Uterus (tissue), 4 donors: ENCODE measurements around the gene PPFIBP1. TPM values are rescaled to one million over a fixed set of nuclear protein-coding genes. Genes with fewer than 3 reads are reported as not detected.

ENCODE experiments used
- DNase-seq, 2 donors: peaks; one replicate each; pipeline ENCODE4 v3.0.0-alpha.2; 2019 to 2020
- H3K27ac ChIP-seq, 2 donors: fragments of 200-600 bp; sonication (generic); 1 replicate in 1 of 2; 2 replicates in 1 of 2; pipeline ENCODE4 v1.5.1; 2016 to 2018
- H3K27me3 ChIP-seq, 2 donors: fragments of 200-600 bp; sonication (generic); one replicate each; pipeline ENCODE4 v1.5.1; 2018 to 2019; ENCODE audit warnings: control low read depth in 1 of 2
- H3K36me3 ChIP-seq, 2 donors: fragments of 200-600 bp; sonication (generic); one replicate each; pipeline ENCODE4 v1.5.1; 2019; ENCODE audit warnings: control low read depth in 1 of 2
- H3K4me1 ChIP-seq, 2 donors: fragments of 200-600 bp; sonication (generic); one replicate each; pipeline ENCODE4 v1.5.1; 2018 to 2019; ENCODE audit warnings: control low read depth in 1 of 2
- H3K4me3 ChIP-seq, 2 donors: fragments of 200-600 bp; sonication (generic); 1 replicate in 1 of 2; 2 replicates in 1 of 2; pipeline ENCODE4 v1.5.1; 2018 to 2019; ENCODE audit warnings: mild to moderate bottlenecking in 1 of 2
- H3K9me3 ChIP-seq, 2 donors: fragments of 200-600 bp; sonication (generic); one replicate each; pipeline ENCODE4 v1.5.1; 2019; ENCODE audit warnings: control low read depth in 1 of 2
- POLR2A ChIP-seq, 2 donors: fragments of 450-650 bp; IDR thresholded peaks; one replicate each; pipeline ENCODE4 v1.6.1; 2016; ENCODE audit warnings: antibody characterized with exemption in 2 of 2, mild to moderate bottlenecking in 1 of 2, moderate library complexity in 1 of 2
- intact Hi-C: fragments of 100-400 bp; cut with DNase I; formaldehyde crosslinking; loops from one replicate; pipeline ENCODE4 v1.15.1; 2023; ENCODE audit warnings: low total_unique reads
- total RNA-seq, 4 donors: library from RNA; depleted of rRNA in 3 of 4; stranded (reverse); fragments of >200 nt in 3 of 4; gene quantifications; one replicate each; pipeline versions ENCODE4 v1.1.0 to v1.2.4, GENCODE V29; 2014 to 2023
- TF ChIP-seq, protein P1 (sequence below), 4 experiments: fragments of 200-600 bp in 2 of 4; fragments of 450-650 bp in 2 of 4; sonication (generic) in 2 of 4; IDR thresholded peaks; one replicate each; pipeline ENCODE4 v1.5.1; 2016 to 2019; ENCODE audit warnings: antibody characterized with exemption in 4 of 4, mild to moderate bottlenecking in 2 of 4, moderate library complexity in 1 of 4
- donor health status: DM: yes; HTN: yes; CAD: no.

PPFIBP1 gene
- total RNA-seq, 4 donors from 2014 or later: 43.8 to 139 (median 82.7) TPM

DNA sequence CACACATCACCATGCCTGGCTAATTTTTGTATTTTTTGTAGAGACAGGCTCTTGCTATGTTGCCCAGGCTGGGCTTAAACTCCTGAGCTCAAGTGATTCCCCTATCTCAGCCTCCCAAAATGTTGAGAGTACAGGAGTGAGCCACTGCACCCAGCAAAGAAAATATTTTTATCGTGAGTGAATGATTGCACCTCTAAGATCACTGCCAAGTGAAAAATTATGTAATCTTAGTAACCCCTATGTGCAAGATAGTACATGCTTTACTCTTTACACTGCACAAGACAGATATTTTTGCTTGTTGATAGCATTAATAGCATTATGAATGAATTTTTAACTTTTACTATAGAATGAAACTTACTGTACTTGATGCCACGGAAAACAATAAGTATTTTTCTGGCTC, 183.2 kb downstream of the PPFIBP1 start:
- Histone ChIP-seq H3K9me3 (no peaks in the 10 kb centered on the region), H3K4me3 (no peak overlapping the region), H3K27me3 (no peaks in the 10 kb centered on the region), H3K27ac (no peak overlapping the region), H3K36me3 (no peaks in the 10 kb centered on the region), H3K4me1 (peaks cover 0 to 7% of the 10 kb centered on the region in 2 donors)
- intact Hi-C loops: no loop called here
- no peak for DNase-seq
- TF ChIP-seq, protein P1, sequence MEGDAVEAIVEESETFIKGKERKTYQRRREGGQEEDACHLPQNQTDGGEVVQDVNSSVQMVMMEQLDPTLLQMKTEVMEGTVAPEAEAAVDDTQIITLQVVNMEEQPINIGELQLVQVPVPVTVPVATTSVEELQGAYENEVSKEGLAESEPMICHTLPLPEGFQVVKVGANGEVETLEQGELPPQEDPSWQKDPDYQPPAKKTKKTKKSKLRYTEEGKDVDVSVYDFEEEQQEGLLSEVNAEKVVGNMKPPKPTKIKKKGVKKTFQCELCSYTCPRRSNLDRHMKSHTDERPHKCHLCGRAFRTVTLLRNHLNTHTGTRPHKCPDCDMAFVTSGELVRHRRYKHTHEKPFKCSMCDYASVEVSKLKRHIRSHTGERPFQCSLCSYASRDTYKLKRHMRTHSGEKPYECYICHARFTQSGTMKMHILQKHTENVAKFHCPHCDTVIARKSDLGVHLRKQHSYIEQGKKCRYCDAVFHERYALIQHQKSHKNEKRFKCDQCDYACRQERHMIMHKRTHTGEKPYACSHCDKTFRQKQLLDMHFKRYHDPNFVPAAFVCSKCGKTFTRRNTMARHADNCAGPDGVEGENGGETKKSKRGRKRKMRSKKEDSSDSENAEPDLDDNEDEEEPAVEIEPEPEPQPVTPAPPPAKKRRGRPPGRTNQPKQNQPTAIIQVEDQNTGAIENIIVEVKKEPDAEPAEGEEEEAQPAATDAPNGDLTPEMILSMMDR (IDR thresholded peaks at IDR 0.05): no peak
- TF ChIP-seq POLR2A (IDR thresholded peaks at IDR 0.05): no peak

DNA sequence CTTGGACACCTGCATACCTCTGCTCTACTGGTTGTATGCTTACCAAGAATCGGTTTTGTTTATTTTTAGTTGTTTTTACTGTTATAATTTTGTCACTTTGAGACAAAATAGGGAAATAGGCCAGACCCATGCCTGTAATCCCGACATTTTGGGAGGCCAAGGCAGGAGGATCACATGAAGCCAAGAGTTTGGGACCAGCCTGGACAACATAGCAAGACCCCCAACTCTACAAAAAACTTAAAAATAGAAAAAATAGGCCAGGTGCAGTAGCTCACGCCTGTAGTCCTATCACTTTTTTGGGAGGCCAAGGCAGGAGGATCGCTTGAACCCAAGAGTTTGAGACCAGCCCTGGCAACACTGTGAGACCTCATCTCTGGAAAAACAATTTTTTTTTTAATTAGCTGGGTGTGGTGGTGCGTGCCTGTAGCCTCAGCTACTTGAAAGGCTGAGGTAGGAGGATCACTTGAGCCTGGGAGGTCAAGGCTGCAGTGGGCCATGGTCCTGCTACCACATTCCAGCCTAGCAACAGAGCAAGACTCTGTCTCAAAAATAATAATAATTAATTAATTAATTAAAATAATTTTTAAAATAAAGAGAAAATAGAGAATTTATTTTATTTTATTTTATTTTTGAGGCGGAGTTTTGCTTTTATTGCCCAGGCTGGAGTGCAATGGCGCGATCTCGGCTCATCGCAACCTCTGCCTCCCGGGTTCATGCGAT, 185.4 kb downstream of the PPFIBP1 start:
- TF ChIP-seq, protein P1 (IDR thresholded peaks at IDR 0.05): no peak
- no peak for TF ChIP-seq POLR2A (IDR thresholded peaks at IDR 0.05)
- intact Hi-C loops: no loop called here
- Histone ChIP-seq H3K9me3 (no peaks in the 10 kb centered on the region), H3K36me3 (no peaks in the 10 kb centered on the region), H3K27ac (peak overlapping the region; percentile 87 to 88), H3K4me1 (peaks cover 0 to 7% of the 10 kb centered on the region in 2 donors), H3K4me3 (peak overlapping the region; percentile 91 to 95), H3K27me3 (no peaks in the 10 kb centered on the region)
- DNase-seq: no peak

DNA sequence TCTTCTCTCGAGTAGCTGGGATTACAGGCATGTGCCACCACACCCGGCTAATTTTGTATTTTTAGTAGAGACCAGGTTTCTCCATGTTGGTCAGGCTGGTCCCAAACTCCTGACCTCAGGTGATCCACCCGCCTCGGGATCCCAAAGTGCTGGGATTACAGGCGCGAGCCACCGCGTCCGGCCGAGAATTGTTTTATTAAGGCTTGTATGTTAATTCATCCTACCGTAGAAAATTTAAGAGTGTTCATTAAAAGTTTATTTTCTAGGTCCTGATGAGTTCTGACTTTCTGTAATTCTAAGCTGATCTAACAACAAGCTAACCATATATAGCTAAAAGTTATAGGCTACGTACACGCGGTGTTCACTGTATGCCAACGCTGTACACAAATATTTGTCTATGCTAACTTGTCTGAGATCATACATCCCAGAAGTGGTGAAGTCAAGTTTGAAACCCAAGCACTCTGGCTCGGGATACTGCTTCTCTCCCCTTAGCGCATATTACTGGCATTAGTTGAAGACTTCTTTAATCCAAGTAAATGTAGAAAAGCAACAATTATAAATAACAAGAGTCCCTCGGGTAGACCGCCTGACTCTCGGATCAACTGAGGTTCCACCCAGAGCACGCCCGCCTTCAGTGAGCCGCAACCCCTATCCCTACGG, 186.1 kb downstream of the PPFIBP1 start:
- Histone ChIP-seq H3K27me3 (no peaks in the 10 kb centered on the region), H3K4me3 (peak overlapping the region; percentile 91 to 95), H3K4me1 (peaks cover 0 to 7% of the 10 kb centered on the region in 2 donors), H3K27ac (peak overlapping the region; percentile 87 to 88), H3K9me3 (no peaks in the 10 kb centered on the region), H3K36me3 (no peaks in the 10 kb centered on the region)
- no peak for TF ChIP-seq POLR2A (IDR thresholded peaks at IDR 0.05)
- TF ChIP-seq, protein P1 (IDR thresholded peaks at IDR 0.05): no peak
- DNase-seq: peak in 1 of 2 donors; percentile 21
- intact Hi-C loops: no loop called here

DNA sequence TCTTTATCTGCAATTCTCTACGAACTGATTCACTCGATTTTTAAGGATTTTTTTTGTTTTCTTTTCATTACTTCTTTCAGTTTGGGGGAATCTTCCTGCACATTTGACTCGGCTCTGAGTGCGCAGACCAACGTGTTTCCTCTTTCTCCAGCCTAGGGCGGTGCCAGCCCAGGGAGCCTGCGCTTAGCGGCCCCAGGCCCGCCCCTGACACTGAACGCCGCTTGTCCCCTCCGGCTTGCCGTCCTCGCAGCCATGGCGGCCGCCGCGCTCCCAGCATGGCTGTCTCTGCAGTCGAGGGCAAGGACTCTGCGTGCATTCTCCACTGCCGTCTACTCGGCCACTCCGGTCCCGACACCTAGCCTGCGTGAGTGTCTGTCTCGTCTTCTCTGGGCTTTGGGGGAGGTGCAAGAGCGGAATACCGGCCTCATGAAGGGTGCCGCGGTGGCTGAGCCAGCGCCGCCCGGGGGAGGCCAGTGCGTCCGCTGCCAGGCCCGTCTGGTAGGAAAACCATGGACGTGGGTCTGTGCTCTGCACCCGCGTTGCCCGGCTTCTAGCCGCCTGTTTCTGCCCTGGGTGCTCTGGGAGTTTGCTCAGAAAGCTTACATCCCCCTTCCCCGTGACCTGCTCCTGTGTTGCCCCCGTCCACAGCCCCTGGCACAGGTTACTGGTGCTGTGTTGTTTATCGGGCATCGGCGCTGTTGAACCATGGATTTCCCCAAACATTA, 186.7 kb downstream of the PPFIBP1 start, which contains the start of gene MRPS35:
Gene MRPS35 (plus strand): TSS at position 241 of the 725 bp plus-strand sequence. CDS start 12 bp downstream, at position 253.
- TF ChIP-seq, protein P1 (IDR thresholded peaks at IDR 0.05): peak in 1 of 4 experiments; percentile 35
- TF ChIP-seq POLR2A (IDR thresholded peaks at IDR 0.05): peak; percentile 40 to 67
- Histone ChIP-seq H3K9me3 (no peaks in the 10 kb centered on the region), H3K4me1 (peaks cover 0 to 7% of the 10 kb centered on the region in 2 donors), H3K27ac (peak within 1 kb of the TSS; percentile 87 to 88), H3K36me3 (no peaks in the 10 kb centered on the region), H3K27me3 (no peaks in the 10 kb centered on the region), H3K4me3 (peak within 1 kb of the TSS; percentile 91 to 95)
- peak; percentile 87 to 89 for DNase-seq
- intact Hi-C loops: no loop called here
